Endothelial cell of umbilical vein (primary cell): ENCODE data around the gene TBRG1. TPM values are rescaled to one million over a fixed set of nuclear protein-coding genes. Genes with fewer than 3 reads are reported as not detected.

Source experiments
- BruUV-seq: library from RNA; stranded (reverse); fragments of 400-500 nt; replicated peaks from 2 replicates; lab custom pipeline; 2021; lab: Mats Ljungman, UMichigan
- CTCF ChIA-PET: fragments of 300-600, 350-600 bp; sonication (Branson Sonifier 250); formaldehyde crosslinking; loops from one replicate; lab custom pipeline; 2021; ENCODE audit warnings: antibody characterized with exemption, inconsistent platforms; lab: Charles Lee
- POLR2A ChIA-PET: fragments of 300-600, 350-600 bp; sonication (Branson Sonifier 250); formaldehyde crosslinking; loops from one replicate; lab custom pipeline; 2021; ENCODE audit warnings: antibody characterized with exemption, inconsistent platforms; lab: Charles Lee
- DNase-seq: peaks from one replicate; pipeline ENCODE4 v3.0.0-alpha.2; 2011; ENCODE audit warnings: low read depth, low spot score
- FAIRE-seq: peaks from 2 replicates; lab custom pipeline; 2011; peaks lifted over from hg19 to GRCh38; lab: Jason Lieb, UNC
- H2AFZ ChIP-seq: 2 replicates; pipeline ENCODE4 v1.6.0; 2012; ENCODE audit warnings: low read depth, low read length, control low read depth, inconsistent platforms
- H3K27ac ChIP-seq: 2 replicates; pipeline ENCODE4 v1.5.1; 2011; ENCODE audit warnings: low read depth, mild to moderate bottlenecking, control low read depth, low read length, moderate library complexity; ENCODE audit not compliant: insufficient read depth
- H3K27me3 ChIP-seq, 2 experiments: 2 replicates each; pipeline versions ENCODE4 v1.6.0 to v1.6.1; 2011; ENCODE audit warnings: low read length in 2 of 2, mixed read lengths in 1 of 2; ENCODE audit not compliant: control insufficient read depth in 2 of 2, insufficient read depth in 2 of 2
- H3K36me3 ChIP-seq, 2 experiments: 2 replicates in 1 of 2; 3 replicates in 1 of 2; pipeline ENCODE4 v1.5.1; 2011; ENCODE audit warnings: low read length in 2 of 2, mild to moderate bottlenecking in 1 of 2, moderate library complexity in 1 of 2; ENCODE audit not compliant: control insufficient read depth in 2 of 2, insufficient read depth in 2 of 2; ENCODE audit errors: extremely low read depth in 1 of 2
- H3K4me1 ChIP-seq: 3 replicates; pipeline ENCODE4 v1.5.1; 2011; ENCODE audit warnings: mild to moderate bottlenecking, low read length; ENCODE audit not compliant: control insufficient read depth, insufficient read depth; ENCODE audit errors: extremely low read depth
- H3K4me2 ChIP-seq: 2 replicates; pipeline ENCODE4 v1.6.1; 2011; ENCODE audit warnings: low read length, control low read depth, mixed read lengths; ENCODE audit not compliant: insufficient read depth
- H3K4me3 ChIP-seq, 3 experiments: fragments of 200-600 bp in 1 of 3; sonication (generic), shearing (Covaris generic) in 1 of 3; replicated peaks in 1 of 3; 2 replicates each; pipeline ENCODE4 v1.5.1; 2011 to 2016; ENCODE audit warnings: control low read depth in 3 of 3, low read length in 3 of 3, mild to moderate bottlenecking in 2 of 3, inconsistent platforms in 1 of 3, low read depth in 1 of 3, moderate library complexity in 1 of 3; ENCODE audit not compliant: insufficient read depth in 1 of 3
- H3K79me2 ChIP-seq: 2 replicates; pipeline ENCODE4 v1.6.0; 2012; ENCODE audit warnings: low read length, inconsistent platforms; ENCODE audit not compliant: control insufficient read depth, insufficient read depth
- H3K9ac ChIP-seq: replicated peaks from 2 replicates; pipeline ENCODE3; 2011; ENCODE audit warnings: low read length, control low read depth; ENCODE audit not compliant: insufficient read depth; ENCODE audit errors: extremely low read depth
- H3K9me1 ChIP-seq: replicated peaks from 3 replicates; pipeline ENCODE4 v1.6.0; 2011; ENCODE audit warnings: mild to moderate bottlenecking, low read length; ENCODE audit not compliant: control insufficient read depth, insufficient read depth; ENCODE audit errors: extremely low read depth
- H3K9me3 ChIP-seq: replicated peaks from 2 replicates; pipeline ENCODE4 v1.5.1; 2012; ENCODE audit warnings: low read length, inconsistent platforms; ENCODE audit not compliant: control insufficient read depth, insufficient read depth
- H4K20me1 ChIP-seq: replicated peaks from 2 replicates; pipeline ENCODE3; 2011; ENCODE audit warnings: mild to moderate bottlenecking, low read length; ENCODE audit not compliant: control insufficient read depth, insufficient read depth; ENCODE audit errors: extremely low read depth
- EZH2 ChIP-seq: IDR thresholded peaks from 2 replicates; pipeline ENCODE4 v1.6.1; 2012; ENCODE audit warnings: borderline replicate concordance, low read depth, mild to moderate bottlenecking, moderate library complexity, low read length, inconsistent platforms; ENCODE audit not compliant: severe bottlenecking
- GATA2 ChIP-seq: IDR thresholded peaks from 2 replicates; pipeline ENCODE4 v1.7.0; 2011; ENCODE audit warnings: low read depth, mild to moderate bottlenecking, moderate library complexity, mixed read lengths, low read length; ENCODE audit not compliant: insufficient read length, insufficient read depth
- JUN ChIP-seq: IDR thresholded peaks from 2 replicates; pipeline ENCODE4 v1.6.1; 2011; ENCODE audit warnings: borderline replicate concordance, low read depth; ENCODE audit not compliant: insufficient read length, insufficient read depth
- MYC ChIP-seq: IDR thresholded peaks from one replicate; pipeline ENCODE4 v1.6.1; 2011; ENCODE audit warnings: mild to moderate bottlenecking, low read depth, low read length
- POLR2A ChIP-seq: IDR thresholded peaks from 2 replicates; pipeline ENCODE4 v1.6.1; 2012; ENCODE audit warnings: low read depth, mild to moderate bottlenecking, control low read depth, low read length
- POLR2AphosphoS5 ChIP-seq: IDR thresholded peaks from 2 replicates; pipeline ENCODE4 v1.6.1; 2012; ENCODE audit warnings: low read depth, mild to moderate bottlenecking, control low read depth, low read length, moderate library complexity; ENCODE audit not compliant: insufficient read depth
- dilution Hi-C: fragments of 300-500 bp; cut with MboI; formaldehyde crosslinking; loops from one replicate; pipeline ENCODE4 v1.15.0; 2019; ENCODE audit warnings: low sequenced_read_pairs; ENCODE audit not compliant: extremely low pct_ligation_motif_present
- intact Hi-C: fragments of 100-400 bp; cut with micrococcal nuclease; formaldehyde crosslinking; loops from one replicate; pipeline ENCODE4 v1.10.0; 2022
- polyA plus RNA-seq, 4 experiments: library from polyadenylated mRNA; depleted of rRNA in 3 of 4; stranded (reverse) in 3 of 4; unstranded in 1 of 4; fragments of >200 nt; gene quantifications; 2 replicates each; pipeline versions ENCODE4 v1.2.1 to v1.2.3, GENCODE V29; 2011 to 2012; ENCODE audit warnings: missing spikeins in 1 of 4
- total RNA-seq: library from RNA; stranded (reverse); gene quantifications from 2 replicates; pipeline ENCODE4 v1.2.3, GENCODE V29; 2021
- TF ChIP-seq, protein P1 (sequence below), 2 donors: IDR thresholded peaks; 1 replicate in 1 of 2; 2 replicates in 1 of 2; pipeline ENCODE4 v1.5.1; 2011; ENCODE audit warnings: low read length in 2 of 2, mild to moderate bottlenecking in 2 of 2, moderate library complexity in 2 of 2, control low read depth in 1 of 2, inconsistent platforms in 1 of 2, low read depth in 1 of 2; ENCODE audit not compliant: insufficient read depth in 1 of 2; ENCODE audit errors: extremely low read depth in 1 of 2
- TF ChIP-seq, protein P2 (sequence below): IDR thresholded peaks from 2 replicates; pipeline ENCODE4 v1.6.1; 2011; ENCODE audit not compliant: insufficient read depth, insufficient read length

The TBRG1 gene
- total and polyA plus RNA-seq, 2 donors (not counting 3 experiments of a cell fraction or from before 2014, with no cell fraction given): 22.4 to 29.6 TPM

DNA sequence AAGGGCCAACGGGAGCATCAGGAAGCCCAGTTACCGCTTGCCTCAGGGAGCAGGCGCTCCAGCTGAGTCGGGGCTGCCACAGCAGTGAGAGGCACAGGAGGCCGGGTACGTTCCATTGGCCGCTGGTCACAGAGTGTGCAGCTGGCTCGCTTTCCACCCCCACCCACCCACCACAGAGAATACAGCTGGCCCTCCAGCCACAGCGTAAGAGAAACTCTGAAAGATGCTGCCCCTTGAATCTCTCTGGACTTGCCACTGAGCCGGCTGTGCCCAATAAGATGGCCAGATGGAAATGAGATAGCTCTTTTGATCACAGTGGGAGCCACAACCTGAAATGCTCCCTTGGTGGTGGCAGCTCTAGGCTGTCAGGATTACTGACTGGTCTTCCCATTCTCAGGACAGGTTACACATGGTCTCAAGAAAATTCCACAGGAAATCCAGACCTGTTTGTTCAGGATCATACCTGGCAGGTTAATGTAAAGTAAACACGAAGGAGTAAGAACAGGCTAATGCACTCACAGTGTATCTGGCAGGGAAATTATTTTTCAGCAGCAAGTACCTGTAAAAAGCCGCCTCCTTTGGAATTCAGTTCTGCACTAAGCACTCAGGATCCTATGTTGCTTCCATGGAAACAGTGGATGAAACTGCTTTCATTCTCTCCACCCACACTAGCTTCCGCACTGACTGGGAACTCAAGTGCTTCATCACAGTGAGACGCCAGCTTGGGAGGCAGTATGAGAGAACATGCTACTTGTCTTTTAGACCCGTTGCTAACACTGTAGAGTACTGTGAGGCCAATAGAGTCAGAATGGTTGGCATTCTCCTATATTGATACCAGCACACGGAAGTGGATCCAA, 34.3 kb downstream of the TBRG1 start:
- Histone ChIP-seq H2AFZ (no peak overlapping the region), H3K4me1 (no peaks in the 10 kb centered on the region), H3K9me3 (no peaks in the 10 kb centered on the region), H3K4me3 (no peak overlapping the region), H3K9ac (no peak overlapping the region), H3K36me3 (no peaks in the 10 kb centered on the region), H3K27me3 (no peaks in the 10 kb centered on the region), H3K27ac (no peak overlapping the region), H3K79me2 (no peaks in the 10 kb centered on the region), H3K4me2 (no peak overlapping the region), H4K20me1 (no peaks in the 10 kb centered on the region), H3K9me1 (no peaks in the 10 kb centered on the region)
- FAIRE-seq (no peak), DNase-seq (no peak)
- intact Hi-C loops: no loop called here
- TF ChIP-seq JUN: no peak
- no peak for TF ChIP-seq MYC
- TF ChIP-seq, protein P1, sequence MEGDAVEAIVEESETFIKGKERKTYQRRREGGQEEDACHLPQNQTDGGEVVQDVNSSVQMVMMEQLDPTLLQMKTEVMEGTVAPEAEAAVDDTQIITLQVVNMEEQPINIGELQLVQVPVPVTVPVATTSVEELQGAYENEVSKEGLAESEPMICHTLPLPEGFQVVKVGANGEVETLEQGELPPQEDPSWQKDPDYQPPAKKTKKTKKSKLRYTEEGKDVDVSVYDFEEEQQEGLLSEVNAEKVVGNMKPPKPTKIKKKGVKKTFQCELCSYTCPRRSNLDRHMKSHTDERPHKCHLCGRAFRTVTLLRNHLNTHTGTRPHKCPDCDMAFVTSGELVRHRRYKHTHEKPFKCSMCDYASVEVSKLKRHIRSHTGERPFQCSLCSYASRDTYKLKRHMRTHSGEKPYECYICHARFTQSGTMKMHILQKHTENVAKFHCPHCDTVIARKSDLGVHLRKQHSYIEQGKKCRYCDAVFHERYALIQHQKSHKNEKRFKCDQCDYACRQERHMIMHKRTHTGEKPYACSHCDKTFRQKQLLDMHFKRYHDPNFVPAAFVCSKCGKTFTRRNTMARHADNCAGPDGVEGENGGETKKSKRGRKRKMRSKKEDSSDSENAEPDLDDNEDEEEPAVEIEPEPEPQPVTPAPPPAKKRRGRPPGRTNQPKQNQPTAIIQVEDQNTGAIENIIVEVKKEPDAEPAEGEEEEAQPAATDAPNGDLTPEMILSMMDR (IDR thresholded peaks at IDR 0.05; ENCODE audit: extremely low read depth in 1 of 2, insufficient read depth in 1 of 2, low read depth in 1 of 2, low read length in 2 of 2): no peak
- no peak for TF ChIP-seq EZH2
- no peak for TF ChIP-seq GATA2
- TF ChIP-seq POLR2AphosphoS5: no peak
- TF ChIP-seq POLR2A: no peak
- TF ChIP-seq, protein P2, sequence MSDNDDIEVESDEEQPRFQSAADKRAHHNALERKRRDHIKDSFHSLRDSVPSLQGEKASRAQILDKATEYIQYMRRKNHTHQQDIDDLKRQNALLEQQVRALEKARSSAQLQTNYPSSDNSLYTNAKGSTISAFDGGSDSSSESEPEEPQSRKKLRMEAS: no peak
- BruUV-seq: no TSS peak
- CTCF ChIA-PET: interaction anchor here (0.5 to 2.5 kb wide), 4 partner anchors 12 to 180 kb away, joined by 3 to 11 read pairs (median 4); no protein-coding TSS in a partner anchor
- dilution Hi-C loops: no loop called here
- POLR2A ChIA-PET: no interaction called here
